Peyer's patch (tissue), 4 donors: Measurements from ENCODE around the gene CHCHD3.

Experiments used
- POLR2A ChIP-seq, 2 donors: fragments of 450-650 bp; IDR thresholded peaks; one replicate each; pipeline ENCODE4 v1.5.1; 2017; ENCODE audit warnings: antibody characterized with exemption in 2 of 2, mild to moderate bottlenecking in 2 of 2, moderate library complexity in 2 of 2
- TF ChIP-seq, protein P1 (sequence below), 6 experiments: fragments of 450-650 bp in 4 of 6; fragments of 200-600 bp in 2 of 6; sonication (generic) in 1 of 6; IDR thresholded peaks; one replicate each; pipeline ENCODE4 v1.5.1; 2017 to 2019; ENCODE audit warnings: antibody characterized with exemption in 6 of 6, mild to moderate bottlenecking in 3 of 6, moderate library complexity in 1 of 6

DNA sequence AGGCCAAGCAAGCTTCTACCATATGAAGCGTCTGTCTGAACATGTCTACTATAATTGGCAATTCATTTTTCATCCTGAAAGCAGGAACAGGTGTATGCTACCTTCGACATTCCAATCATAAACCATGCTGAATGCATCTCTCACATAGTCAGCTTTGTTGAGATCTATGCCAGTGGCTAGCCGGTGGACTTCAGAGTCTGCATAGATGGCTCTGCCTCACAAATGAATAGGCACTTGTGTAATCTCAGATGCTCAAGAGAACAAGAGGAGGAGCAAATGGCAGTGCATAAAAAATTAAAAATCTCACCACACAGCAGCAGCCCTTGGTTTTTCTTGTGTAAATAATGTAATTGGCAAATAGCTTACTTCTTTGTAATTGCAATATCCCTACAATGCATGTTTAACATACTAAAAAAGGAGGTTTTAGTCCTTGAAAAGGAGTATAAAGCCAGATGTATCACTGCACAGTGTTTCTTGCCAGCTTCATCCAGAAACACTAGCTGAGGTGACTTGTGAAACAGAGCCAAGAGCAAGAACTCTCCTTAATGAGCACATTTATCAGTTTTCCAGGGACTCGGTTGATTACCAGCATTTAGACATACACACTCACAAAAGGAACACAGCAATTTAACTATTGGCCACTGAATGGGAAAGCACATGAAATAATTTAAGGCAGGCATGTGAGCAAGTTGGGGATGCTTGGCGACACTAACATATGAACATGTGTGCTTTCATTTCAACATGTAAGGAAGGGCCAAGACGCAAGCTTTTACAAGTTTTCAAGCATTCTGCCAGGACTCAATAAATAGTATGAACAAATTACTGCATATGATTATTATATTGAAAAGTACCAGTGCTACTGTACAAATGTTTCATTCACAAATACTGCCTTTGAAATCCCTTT is 255.7 kb downstream of the CHCHD3 start:
- TF ChIP-seq, protein P1, sequence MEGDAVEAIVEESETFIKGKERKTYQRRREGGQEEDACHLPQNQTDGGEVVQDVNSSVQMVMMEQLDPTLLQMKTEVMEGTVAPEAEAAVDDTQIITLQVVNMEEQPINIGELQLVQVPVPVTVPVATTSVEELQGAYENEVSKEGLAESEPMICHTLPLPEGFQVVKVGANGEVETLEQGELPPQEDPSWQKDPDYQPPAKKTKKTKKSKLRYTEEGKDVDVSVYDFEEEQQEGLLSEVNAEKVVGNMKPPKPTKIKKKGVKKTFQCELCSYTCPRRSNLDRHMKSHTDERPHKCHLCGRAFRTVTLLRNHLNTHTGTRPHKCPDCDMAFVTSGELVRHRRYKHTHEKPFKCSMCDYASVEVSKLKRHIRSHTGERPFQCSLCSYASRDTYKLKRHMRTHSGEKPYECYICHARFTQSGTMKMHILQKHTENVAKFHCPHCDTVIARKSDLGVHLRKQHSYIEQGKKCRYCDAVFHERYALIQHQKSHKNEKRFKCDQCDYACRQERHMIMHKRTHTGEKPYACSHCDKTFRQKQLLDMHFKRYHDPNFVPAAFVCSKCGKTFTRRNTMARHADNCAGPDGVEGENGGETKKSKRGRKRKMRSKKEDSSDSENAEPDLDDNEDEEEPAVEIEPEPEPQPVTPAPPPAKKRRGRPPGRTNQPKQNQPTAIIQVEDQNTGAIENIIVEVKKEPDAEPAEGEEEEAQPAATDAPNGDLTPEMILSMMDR (IDR thresholded peaks at IDR 0.05) = no peak
- no peak for TF ChIP-seq POLR2A (IDR thresholded peaks at IDR 0.05)
